HG02678 (cell line): ENCODE data around the gene P2RX7.
A peak's percentile ranks its signal among the peaks of the same experiment; 100 is the strongest.

ENCODE experiments used
- ATAC-seq: cut with Tn5 transposase; IDR thresholded peaks from one replicate; pipeline ENCODE4 v1.9.1; 2021; ENCODE audit warnings: mild to moderate bottlenecking, moderate library complexity; ENCODE audit not compliant: unreplicated experiment

P2RX7 gene

GRCh38 chr12:121110211-121110940 lies 22.3 kb upstream of the P2RX7 start:
- ATAC-seq: peak; percentile 58

DNA sequence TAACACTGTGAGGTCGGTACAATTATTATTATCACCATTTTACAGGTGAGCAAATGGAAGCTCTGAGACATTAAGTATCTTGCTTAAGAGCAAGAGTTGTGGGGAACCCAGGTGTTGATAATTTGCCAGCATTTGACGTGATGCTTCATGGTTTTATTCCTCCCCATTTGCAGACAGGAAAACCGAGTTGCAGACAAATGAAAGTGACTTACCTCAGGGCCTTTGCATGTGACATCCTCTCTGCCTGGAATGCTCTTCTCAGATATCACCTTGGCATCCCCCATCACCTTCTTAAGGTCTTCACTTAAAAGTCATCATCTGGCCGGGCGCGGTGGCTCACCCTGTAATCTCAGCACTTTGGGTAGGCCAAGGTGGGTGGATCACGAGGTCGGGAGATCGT lies 21.0 kb upstream of the P2RX7 start:
- ATAC-seq: no peak

- ATAC-seq: no peak
Observed at GRCh38 chr12:121112496-121112895, 20.2 kb upstream of the P2RX7 start.

DNA sequence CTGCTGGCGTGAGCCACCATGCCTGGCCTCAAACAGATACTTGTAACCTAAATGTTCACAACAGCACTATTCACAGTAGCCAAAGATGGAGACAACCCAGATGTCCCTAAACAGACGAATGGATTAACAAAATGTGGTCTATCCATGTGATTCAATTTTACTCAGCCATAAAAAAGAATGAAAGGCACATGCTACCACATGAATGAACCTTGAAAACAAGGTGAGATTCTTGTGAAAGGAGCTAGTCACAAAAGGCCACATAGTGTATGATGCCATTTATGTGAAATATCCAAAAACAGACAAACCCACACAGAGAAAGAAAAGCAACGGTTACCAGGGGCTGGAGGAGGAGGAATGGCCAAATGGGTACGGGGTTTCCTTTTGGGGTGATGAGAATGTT lies 19.6 kb upstream of the P2RX7 start:
- ATAC-seq: no peak

DNA sequence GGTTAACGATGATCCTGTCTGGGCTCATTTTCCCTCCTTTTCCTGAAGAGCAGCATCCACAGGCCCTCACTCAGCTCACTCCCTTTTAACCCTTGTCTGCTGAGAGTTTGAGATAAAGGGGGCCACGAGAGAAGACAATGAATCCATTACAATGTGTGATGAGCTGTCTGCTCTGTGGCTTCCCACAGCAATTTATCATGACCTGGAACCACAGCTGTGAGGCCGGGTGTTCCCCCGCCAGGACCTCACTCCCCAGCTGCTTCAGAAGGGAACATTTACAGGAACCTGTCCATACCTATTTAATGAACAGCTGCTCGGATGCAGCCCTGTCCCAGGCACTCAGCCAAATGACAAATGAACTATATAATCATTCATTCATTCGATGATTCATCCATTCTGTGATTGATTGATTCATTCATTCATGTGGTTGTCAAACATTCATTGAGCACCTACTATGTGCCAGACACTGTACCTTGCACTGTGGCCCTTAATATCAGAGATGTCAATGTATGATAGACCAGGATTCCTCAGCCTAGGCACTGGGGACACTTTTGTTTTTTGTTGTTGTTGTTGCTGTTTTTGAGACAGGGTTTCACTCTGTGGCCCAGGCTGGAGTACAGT lies 18.5 kb upstream of the P2RX7 start:
- ATAC-seq: no peak

DNA sequence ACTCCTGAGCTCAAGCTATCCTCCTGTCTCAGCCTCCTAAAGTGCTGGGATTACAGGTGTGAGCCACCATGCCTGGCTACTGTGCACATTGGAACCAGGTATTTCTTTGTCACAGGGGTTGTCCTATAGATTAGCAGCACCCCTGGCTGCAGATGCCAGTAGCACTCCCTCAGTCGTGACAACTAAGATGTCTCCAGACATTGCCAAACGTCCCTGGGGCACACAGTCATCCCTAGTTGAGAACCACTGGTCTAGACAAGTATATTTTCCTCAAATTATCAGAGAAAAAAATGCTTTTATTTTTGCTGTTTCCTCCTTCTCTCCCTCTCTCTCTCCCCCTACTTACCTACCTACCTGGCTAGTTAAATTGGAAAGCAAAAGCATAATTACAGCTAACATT lies 17.9 kb upstream of the P2RX7 start:
- no peak for ATAC-seq

GRCh38 chr12:121115530-121115929 lies 17.1 kb upstream of the P2RX7 start:
- ATAC-seq: no peak

DNA sequence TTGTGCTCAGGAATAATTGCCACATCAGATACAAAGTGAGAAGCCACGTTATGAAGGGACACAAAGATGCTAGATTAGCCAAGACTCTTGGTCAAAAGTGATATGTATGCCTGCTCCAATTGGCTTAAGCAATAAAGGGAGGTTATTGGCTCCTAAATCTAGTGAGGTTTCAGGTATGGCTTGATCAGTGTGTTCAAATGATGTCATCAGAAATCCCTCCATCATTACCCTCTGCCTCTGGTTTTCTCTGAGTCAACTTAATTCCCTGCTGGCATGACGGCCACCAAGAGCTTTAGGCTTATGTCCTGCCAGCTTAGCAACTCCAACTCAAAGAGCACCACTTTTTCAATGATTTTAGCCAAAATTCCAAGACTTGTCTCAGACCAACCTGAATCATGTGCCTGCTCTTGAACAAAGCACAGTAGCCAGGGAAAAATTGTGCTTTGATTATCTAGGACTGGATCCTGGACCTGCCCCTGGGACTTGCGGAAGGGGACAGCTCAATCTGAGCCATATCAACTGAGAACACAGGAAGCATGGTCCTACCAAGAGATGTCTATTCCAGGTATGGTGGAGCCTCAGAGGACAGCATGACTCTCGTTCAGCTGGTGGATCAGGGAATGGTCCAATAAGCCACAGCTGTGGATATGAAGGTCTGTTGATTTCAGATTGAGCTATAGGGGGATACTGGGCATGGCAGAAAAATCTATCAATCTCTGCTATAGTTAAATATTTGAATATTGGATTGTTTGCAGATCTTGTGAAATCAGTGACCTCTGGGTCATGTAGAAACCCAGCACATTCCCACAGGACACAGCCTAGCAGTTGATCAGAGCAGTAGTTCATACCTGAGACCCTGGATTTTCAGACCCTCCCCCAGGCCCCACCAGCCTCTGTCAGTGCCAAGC lies 16.1 kb upstream of the P2RX7 start:
- ATAC-seq: no peak

- no peak for ATAC-seq
Observed at GRCh38 chr12:121117226-121117777, 15.4 kb upstream of the P2RX7 start.

DNA sequence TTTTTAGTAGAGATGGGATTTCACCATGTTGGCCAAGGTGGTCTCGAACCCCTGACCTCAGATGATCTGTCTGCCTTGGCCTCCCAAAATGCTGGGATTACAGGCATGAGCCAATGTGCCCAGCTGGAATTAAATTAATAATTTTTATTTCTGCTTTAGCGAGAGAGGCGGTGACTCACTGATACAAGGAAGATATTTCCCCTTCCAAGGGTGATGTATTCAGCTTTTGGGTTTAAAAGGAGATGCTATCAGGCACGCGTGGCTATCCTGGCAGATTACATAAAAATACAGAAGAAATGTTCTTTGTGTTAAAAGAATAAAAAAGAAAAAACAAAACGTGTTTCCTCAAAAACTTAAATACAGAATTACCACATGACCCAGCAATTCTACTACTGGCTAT lies 12.4 kb upstream of the P2RX7 start:
- ATAC-seq: no peak

- no peak for ATAC-seq
Observed at GRCh38 chr12:121120989-121121755, 11.5 kb upstream of the P2RX7 start.

DNA sequence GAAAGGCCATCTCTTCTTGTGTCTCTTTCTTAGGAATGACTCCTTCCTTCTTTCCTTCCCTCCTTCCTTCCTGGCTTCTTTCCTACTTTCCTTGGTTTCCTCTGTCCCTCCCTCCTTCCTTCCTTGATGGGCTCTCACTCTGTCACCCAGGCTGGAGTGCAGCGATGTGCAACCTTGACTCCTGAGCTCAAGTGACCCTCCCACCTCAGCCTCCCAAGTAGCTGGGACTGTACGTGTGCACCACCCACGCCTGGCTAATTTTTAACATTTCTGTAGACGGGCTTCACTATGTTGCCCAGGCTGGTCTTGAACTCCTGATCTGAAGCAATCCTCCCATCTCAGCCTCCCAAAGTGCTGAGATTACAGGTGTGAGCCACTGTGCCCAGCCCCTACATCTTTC lies 10.9 kb upstream of the P2RX7 start:
- ATAC-seq: no peak

DNA sequence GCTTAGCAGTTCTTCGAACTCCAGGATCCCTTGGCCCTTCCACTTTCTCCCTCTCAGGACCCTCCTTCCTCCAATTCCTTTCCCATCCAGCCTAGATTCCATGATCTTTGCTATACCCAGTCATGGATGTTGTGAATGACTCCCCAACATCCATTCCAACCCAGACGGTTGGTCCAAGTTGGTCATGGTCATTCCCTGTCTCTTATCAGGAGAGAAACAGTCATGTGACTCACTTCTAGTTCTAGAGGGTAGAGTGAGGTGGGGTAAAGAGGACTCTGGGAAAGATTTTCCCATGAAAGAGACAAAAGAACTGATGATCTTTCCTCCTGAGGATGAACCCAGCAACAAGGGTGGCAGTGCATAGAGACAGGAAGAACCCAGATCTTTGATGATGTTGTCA lies 9.2 kb upstream of the P2RX7 start:
- ATAC-seq: no peak

GRCh38 chr12:121124402-121125109 lies 8.1 kb upstream of the P2RX7 start:
- ATAC-seq: no peak

DNA sequence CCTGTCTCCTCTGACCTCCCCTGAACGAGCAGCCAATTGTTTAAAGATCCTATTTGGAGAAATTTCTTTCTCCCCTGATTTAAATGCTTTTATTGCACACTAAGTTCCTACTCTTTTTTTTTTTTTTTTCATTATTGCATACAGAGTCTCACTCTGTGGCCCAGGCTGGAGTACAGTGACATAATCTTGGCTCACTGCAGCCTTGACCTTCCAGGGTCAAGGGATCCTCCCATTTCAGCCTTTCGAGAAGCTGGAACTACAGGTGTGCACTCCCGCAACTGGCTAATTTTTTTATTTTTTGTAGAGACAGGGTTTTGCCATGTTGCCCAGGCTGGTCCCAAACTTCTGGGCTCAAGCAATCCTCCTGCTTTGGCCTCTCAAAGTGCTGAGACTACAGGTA lies 5.2 kb upstream of the P2RX7 start:
- ATAC-seq: no peak

DNA sequence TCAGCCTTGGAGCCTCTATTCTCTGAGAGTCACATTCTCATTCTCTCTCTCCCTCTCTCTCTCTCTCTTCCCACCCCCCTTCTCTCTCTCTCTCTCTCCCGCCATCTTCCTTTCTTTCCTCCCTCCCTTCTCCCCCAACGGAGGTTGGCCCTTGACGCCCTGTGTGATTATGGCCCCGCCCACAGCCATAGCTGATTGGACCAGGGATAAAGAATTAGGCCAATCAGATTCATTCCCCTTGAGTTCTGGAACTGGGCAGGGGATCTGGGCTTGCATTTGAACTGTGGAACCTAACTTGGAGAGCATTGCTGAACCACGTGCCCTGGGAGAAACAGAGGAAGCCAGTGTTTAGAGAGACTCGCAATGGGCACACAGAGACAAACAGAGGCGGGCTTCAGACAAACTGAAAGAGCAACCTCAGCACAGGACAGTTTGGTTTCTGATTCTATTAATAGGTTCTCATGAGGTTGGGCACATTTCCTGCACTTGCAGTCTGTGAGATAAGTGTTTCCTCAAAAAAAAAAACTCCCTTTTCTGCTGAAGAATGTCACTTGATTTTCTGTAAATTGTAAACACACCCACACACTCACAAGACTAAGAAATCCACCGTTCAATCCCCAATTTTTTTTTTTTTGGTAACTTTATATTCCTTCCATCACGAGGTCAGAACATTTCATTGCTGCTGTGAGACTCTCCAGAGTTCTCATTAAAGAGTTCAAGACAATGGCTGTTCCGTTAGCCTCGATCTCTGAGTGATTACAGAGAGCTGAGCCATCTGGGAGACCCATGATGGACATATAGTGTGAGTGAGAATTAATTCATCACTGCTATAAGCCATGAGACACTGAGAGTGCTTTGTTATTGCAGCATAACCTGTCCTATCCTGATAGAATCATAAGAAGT lies 3.5 kb upstream of the P2RX7 start:
- peak; percentile 77 for ATAC-seq

GRCh38 chr12:121129811-121130147 lies 2.9 kb upstream of the P2RX7 start:
- no peak for ATAC-seq

DNA sequence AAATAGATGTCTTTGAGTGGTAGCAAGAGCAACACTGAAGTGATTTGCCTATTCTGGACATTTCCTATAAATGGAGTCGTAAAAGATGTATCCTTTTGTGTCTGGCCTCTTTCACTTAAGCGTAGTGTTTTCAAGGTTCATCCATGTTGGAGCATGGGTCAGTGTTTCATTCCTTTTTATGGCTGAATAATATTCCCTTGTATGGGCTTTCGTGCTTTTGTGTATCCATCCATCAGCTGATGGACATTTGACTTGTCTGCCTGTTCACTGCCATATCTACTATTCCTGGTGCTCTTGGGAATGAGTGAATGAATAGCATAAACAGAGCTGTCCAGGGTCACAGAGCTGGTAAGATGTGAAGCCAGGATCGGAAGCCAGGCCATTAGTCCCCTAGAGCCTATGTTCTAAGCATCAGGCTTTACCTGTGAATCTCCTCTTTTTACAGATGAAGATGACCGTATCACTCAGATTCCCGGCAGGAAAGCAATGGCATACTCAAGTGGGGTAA lies 1.8 kb upstream of the P2RX7 start:
- ATAC-seq: no peak

GRCh38 chr12:121131941-121132341 lies 735 bp upstream of the P2RX7 start:
- no peak for ATAC-seq
